Epithelial cell of prostate (primary cell): Measurements from ENCODE around the gene MINDY4.

Experiments
- DNase-seq: peaks from one replicate; pipeline ENCODE4 v3.0.0-alpha.2; 2011; ENCODE audit warnings: low read depth, low spot score
- H3K27ac ChIP-seq: fragments of 450-650 bp; 2 replicates; pipeline ENCODE4 v1.5.1; 2017; ENCODE audit warnings: mild to moderate bottlenecking

The MINDY4 gene

DNA sequence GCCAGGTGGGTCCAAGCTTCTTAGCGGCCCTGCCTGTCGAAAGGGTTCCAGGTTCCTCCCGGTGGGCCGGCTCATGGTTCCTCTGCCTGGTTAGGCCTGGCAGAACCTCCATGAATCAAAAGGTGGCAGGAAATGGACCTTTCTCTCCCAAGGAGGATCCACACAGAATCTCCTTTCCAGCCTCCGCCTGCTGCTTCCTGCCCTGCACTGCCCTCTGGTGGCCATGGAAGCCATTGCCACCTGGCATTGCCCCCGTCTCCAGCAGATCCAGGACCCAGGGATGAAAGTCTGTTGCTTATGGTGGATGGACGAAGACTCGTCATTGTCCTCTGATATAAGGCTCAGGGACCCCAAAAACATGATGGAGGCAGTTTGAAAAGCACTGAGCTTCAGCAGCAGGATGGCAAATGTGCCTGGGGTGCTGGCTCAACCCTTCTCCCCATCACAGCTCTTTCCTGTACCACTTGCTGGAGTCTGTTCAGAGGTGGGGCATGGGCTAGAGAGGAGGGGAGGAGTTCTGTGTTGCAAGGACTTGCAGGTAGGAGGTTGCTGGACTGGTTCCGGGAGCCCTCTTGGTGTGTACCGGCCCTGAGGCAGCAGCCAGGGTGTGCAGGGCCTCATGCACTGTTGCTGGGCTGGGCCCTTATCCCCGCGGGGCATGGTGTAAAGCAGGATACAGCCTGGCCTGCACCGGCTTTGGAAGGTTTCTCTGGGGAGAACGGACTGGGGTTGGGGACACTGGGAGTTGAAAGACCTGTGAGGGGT lies 30.6 kb upstream of the MINDY4 start:
- no peak overlapping the region for H3K27ac ChIP-seq
- no peak for DNase-seq

- DNase-seq: no peak
- H3K27ac ChIP-seq: no peak overlapping the region
Observed at GRCh38 chr7:30741289-30741688, 29.9 kb upstream of the MINDY4 start.

DNA sequence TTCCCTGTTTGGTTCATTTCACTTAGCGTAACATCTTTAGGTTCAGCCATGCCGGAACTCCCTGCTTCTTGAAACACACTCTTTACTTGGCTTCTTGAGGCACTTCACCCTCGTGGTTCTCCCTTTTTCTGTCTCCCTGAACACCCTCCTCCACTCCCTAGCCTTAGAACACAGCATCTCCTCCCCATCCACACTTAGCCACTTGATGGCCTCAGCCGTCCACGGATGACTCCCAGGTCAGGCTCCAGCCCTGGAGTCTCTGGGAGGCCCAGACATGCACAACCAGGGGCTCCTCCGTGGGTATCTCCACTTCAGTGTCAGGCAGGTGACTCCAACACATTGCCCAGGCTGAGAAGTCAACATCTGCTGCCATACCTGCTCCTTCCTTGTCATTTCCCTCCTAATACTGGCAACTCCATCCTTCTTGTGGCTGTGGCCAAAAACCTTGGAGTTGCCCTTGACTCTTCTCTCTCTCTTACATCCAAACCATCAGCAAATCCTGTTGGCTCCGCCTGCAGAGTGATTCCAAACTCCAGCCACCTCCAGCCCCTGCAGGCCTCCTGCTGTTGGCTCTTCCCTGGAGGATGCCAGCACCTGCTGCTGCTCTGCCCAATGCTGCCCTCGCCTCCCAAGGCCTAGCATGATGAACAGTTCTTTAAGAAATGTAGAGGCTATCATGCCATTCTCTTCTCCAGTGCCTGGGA lies 27.7 kb upstream of the MINDY4 start:
- DNase-seq: no peak
- no peak overlapping the region for H3K27ac ChIP-seq

DNA sequence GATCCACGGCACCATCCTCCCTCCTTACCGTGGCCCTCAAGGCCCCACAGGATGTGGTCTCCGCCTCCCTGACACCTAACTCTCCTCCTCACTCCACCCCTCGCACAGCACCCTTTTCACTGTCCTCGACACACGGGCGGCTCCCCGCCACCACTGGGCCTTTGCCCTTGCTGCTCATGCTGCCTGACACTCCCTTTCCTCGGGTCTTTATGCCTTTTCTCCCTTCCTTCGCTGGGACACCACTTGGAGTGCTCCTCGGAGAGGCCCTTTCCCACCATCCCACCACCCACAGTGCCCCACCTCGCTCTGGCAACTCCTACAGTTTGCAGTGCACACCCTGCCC lies 27.2 kb upstream of the MINDY4 start:
- DNase-seq: no peak
- no peak overlapping the region for H3K27ac ChIP-seq

DNA sequence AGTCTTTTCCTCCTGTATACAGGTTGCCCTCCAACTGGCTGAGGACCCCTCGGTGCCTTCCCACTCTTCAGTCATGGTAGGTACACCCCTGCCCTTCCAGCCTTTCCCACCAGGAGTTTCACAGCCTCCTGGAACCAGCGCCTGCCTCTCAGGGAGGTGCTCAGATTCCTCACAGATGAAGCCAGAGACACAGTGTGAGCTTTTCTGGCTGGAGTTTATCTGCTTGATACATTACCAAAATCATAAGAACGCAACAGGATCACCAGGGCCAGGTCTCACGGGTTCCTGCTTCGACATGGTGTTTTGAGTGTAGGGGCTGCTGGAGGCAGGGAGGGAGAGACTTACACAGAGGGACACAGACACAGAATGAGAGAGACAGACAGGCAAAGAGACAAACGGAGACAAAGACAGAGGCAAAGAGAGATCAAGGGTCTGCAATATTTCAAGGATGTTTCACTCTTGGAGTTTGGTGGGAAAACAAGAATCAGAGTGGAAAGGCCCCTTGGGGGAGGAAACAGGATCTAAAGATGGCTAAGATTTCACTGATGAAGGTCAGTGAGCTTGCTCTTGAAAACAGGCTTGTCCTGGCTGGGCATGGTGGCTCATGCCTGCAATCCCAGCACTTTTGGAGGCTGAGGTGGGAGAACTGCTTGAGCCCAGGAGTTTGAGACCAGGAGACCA lies 25.8 kb upstream of the MINDY4 start:
- no peak overlapping the region for H3K27ac ChIP-seq
- no peak for DNase-seq

GRCh38 chr7:30750010-30750409 lies 21.2 kb upstream of the MINDY4 start:
- DNase-seq: no peak
- H3K27ac ChIP-seq: no peak overlapping the region

DNA sequence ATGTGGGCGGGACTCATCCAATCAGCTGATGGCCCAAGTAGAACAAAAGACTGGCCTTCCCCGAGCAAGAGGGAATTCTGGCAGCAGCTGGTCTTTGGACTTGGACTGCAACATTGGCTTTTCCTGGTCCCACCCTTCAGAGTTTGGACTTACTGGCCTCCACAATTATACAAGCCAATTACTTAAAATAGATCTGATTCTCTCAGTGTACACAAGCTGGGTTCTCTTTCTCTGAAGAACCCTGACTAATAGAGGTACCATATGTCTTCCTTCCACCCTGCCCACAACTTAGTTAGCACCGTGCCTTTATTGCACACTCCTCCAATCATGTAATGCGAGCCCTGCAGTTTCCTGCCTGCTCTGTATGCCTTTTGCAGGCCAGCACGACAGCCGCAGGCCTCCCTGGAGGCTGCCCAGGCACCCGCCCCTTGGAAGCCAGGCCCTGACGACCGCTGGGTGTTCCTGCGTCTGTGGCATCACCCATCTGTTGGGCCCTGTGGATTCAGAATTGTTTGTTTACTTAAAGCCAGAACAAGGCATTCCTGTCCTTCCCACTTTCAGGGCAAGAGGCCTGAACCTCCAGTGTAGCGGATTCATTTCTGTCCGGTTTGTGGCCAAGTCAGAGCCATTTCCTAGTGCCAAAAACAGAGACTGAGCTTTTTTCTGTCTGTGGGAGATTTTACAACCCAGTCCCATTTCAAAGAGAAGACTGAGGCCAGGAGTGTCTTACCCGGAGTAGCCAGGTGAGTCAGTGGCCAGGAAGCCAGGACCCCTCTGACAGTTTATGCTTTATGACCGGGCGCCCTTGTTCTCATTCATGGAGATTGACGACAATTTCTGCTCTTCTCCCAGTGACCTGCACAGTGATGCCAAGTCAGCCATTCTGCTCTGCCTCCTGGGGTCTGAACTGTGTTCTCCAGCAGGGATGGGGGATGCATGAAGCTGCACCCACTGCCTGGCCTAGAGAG lies 20.2 kb upstream of the MINDY4 start:
- DNase-seq: no peak
- H3K27ac ChIP-seq: no peak overlapping the region

DNA sequence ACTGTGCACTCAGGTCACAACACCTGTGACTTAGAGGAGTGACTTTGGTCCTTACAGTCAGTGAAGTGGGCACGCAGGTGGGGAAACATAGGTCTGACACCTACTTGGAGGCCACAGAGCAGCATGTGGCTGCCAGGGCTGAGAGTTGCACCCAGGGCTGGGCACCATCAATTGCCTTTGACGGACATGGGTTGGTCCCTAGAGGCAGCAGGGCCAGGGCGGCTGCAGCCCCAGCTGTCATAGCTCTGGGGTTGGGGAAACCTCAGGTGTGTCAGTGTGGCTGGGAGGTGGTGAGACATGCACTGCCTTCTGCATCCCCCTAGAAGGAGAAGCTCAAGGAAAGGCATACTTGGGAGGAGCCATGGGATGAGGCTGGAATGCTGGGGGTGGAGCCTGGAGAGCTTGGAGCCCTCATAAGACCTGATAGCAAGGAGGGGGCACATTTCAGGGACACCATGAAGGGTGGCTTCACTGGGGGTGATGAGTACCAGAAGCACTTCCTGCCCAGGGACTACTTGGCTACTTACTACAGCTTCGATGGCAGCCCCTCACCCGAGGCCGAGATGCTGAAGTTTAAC lies 19.4 kb upstream of the MINDY4 start, which contains the start of gene INMT:
Gene INMT (plus strand): TSS at position 440 of the 578 bp plus-strand sequence. CDS start 16 bp downstream, at position 456.
- DNase-seq: no peak
- no peak within 1 kb of the TSS for H3K27ac ChIP-seq

DNA sequence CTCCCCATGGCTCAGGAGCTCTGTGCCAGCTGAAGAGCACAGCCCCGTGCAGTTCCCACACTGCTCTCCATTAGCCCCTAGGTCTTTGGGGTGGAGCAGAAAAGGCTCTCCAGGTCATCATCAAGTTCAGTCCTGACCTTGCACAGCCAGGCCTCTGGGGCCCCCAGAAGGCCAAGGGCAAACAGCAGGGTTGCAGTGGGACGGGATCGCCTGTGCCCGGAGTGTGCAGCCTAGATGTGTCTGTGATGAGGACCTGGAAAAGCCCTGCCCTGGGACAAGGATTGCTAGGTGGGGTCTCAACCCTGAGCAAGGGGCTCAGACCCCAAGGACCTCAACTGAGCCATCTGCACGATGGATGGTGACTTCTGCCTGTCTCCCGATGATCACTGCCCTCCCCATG lies 18.7 kb upstream of the MINDY4 start:
- no peak for DNase-seq
- no peak overlapping the region for H3K27ac ChIP-seq

DNA sequence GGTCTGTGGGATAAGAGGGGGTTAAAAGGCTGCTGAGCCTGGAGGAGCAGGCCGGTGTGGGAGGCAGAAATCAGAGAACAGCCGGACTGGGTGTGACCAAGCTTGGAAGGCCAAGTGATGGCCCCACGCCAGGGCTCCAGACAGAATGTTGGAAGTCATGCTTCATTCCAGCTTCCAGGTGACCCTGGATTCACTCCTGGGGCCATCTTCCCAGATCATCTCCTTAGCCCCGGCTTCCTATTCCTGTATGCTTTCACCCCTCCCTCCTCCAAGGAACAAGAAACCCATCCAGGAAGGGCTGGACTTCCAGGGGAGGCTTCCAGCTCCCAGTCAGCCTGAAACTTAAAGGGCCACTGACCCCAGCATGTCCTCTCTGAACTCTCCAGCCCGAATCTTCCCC lies 18.2 kb upstream of the MINDY4 start:
- DNase-seq: no peak
- no peak overlapping the region for H3K27ac ChIP-seq

GRCh38 chr7:30754315-30754877 lies 16.8 kb upstream of the MINDY4 start:
- no peak for DNase-seq
- H3K27ac ChIP-seq: no peak overlapping the region

DNA sequence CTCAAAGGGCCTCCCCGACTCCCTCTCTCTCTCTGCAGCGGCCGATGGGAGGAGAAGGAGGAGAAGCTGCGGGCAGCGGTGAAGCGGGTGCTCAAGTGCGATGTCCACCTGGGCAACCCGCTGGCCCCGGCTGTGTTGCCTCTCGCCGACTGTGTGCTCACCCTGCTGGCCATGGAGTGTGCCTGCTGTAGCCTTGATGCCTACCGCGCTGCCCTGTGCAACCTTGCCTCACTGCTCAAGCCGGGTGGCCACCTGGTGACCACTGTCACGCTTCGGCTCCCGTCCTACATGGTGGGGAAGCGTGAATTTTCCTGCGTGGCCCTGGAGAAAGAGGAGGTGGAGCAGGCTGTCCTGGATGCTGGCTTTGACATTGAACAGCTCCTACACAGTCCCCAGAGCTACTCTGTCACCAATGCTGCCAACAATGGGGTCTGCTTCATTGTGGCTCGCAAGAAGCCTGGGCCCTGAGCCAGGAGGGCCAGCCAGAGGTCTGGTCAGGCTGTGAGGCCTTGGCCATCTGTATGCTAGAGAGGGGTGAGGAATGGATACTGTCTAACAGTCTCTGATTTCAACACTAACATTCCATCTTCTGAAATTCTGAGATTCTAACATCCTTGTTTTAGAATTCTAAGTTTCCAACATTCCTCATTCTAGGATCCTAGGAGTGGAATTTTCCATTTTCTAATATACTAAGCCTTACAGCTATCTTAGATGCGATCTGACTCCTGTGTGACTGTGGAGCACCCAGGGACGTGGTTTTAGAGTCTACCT lies 15.6 kb upstream of the MINDY4 start:
- DNase-seq: no peak
- no peak overlapping the region for H3K27ac ChIP-seq

DNA sequence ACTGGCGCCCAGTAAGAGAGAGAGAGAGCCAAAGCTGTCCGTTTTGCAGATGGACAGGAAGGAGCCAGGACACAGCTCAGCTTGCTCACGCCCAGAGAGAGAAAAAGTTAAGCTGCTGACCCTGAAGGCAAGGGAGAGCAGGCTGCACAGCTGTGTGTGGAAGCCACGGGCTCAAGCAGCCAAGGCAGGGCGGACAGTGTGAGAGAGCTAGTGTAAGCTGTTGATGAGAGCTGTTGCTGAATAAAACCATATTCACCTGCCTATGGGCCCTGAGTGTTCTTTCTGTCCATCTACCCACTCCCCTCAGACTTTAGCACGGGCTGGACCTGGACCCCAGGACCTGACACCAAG lies 13.9 kb upstream of the MINDY4 start:
- no peak for DNase-seq
- no peak overlapping the region for H3K27ac ChIP-seq

DNA sequence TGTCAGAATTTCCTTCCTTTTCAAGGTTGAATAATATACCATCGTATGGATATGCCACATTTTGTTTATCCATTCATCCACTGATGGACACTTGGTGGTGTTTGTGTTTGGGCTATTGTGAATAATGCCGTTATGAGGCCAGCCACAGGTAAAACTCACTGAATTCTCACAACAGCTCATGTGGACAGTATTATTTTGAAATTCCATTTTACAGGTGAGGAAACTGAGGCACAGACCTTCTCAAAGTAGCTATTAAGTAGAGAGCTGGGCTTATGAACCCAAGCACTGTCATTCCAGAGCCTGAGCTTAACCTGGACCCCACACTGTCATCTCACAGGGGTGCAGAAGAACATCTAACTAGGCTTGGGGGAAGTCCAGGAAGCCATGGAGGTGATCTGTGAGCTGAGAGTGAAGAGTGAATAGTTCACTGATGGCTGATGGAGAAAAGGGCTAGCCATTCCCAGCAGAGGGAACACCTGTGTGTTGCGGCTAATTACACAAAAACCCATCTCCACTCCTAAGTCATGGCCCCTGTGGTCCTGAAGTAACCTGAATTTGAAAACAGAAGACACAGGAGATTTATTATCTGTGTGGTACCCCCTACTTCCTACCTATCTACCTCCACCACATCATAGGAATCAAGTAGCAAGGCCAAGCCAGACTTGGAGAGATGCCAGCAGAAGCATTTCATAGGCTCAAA lies 10.6 kb upstream of the MINDY4 start:
- H3K27ac ChIP-seq: no peak overlapping the region
- DNase-seq: no peak

DNA sequence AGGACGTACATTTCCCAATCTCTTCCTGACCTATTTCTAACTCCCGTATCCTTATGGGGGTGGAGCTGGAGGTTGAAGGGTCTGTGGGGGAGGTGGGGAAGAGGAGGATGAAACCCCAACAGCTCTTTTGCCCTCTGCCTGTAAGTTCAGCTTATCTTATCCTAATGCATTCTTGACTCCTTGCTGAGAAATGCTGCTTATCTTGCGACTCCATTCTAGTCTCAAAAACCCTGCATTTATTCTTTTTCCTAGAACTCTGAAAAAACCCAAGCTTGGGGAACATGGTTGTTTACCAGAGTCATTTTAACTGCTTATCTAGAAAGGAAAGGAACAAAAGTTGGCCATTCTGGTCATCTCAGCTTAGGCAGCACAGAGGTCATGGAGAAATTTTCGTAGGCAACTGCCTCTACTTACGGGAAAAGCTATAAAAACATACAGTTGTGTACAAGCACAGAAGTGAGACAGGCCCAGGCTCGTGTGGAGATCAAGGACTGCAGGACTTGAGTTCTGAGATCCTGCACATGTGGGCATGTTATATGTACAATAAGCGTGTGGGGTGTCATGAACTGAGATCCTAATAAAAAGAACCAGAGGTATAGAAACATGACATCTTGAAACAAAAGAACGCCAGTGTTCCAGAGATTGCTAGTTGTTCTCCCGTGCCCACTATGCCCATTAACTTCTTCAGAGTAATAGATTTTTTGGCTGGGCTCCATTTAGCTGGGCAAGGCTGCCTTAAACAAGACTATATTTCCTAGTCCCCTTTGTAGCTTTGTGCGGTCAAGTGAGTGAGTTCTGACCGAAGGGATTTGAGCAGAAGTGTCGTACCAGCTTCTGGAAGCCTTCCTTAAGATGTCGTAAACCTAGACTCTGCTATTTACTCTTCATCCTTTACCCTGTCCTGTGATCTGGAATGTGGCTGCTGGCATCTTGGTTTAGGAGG lies 9.7 kb upstream of the MINDY4 start:
- no peak for DNase-seq
- H3K27ac ChIP-seq: no peak overlapping the region

- DNase-seq: no peak
- H3K27ac ChIP-seq: no peak overlapping the region
Observed at GRCh38 chr7:30764030-30764975, 6.9 kb upstream of the MINDY4 start.
